ENCODE results near the gene NUMBL.

The NUMBL gene

GRCh38 chr19:40688987-40689338 lies 1.5 kb downstream of the NUMBL start:
- no peak for DNase-seq

GRCh38 chr19:40688309-40688708 lies 2.1 kb downstream of the NUMBL start:
- DNase-seq: no peak

GRCh38 chr19:40687525-40688016 lies 2.9 kb downstream of the NUMBL start:
- DNase-seq: peak; percentile 53

GRCh38 chr19:40686882-40687524 lies 3.4 kb downstream of the NUMBL start:
- no peak for DNase-seq

GRCh38 chr19:40685563-40685962 lies 4.9 kb downstream of the NUMBL start:
- DNase-seq: no peak

GRCh38 chr19:40685016-40685526 lies 5.4 kb downstream of the NUMBL start:
- no peak for DNase-seq

- no peak for DNase-seq
Observed at GRCh38 chr19:40684280-40684679, 6.2 kb downstream of the NUMBL start.

GRCh38 chr19:40683437-40683836 lies 7.0 kb downstream of the NUMBL start:
- DNase-seq: no peak

GRCh38 chr19:40682431-40682964 lies 8.0 kb downstream of the NUMBL start:
- no peak for DNase-seq

GRCh38 chr19:40681039-40681438 lies 9.4 kb downstream of the NUMBL start:
- no peak for DNase-seq

GRCh38 chr19:40677156-40677555 lies 13.3 kb downstream of the NUMBL start:
- no peak for DNase-seq

GRCh38 chr19:40674291-40674690 lies 16.2 kb downstream of the NUMBL start:
- DNase-seq: no peak

GRCh38 chr19:40673397-40673796 lies 17.1 kb downstream of the NUMBL start:
- no peak for DNase-seq

- no peak for DNase-seq
Observed at GRCh38 chr19:40672573-40673299, 17.7 kb downstream of the NUMBL start.

GRCh38 chr19:40672038-40672437 lies 18.4 kb downstream of the NUMBL start:
- DNase-seq: no peak

- no peak for DNase-seq
Observed at GRCh38 chr19:40671404-40671803, 19.0 kb downstream of the NUMBL start.

- DNase-seq: no peak
Observed at GRCh38 chr19:40668991-40669614, 21.3 kb downstream of the NUMBL start.

- no peak for DNase-seq
Observed at GRCh38 chr19:40667602-40668001, 22.8 kb downstream of the NUMBL start.

GRCh38 chr19:40666803-40667438 lies 23.5 kb downstream of the NUMBL start:
- no peak for DNase-seq

GRCh38 chr19:40663695-40664692 lies 26.5 kb downstream of the NUMBL start:
- peak; percentile 63 for DNase-seq

- peak; percentile 72 for DNase-seq
Observed at GRCh38 chr19:40662925-40663694, 27.3 kb downstream of the NUMBL start.

Measured in inflammatory macrophage treated with lipopolysaccharide for 4 hours (primary cell).